ENCODE data around the gene MED15. TPM values are rescaled to one million over a fixed set of nuclear protein-coding genes. Genes with fewer than 3 reads are reported as not detected.

The MED15 gene
- total RNA-seq, 1 donor from 2014 or later, result 26.2 TPM

DNA sequence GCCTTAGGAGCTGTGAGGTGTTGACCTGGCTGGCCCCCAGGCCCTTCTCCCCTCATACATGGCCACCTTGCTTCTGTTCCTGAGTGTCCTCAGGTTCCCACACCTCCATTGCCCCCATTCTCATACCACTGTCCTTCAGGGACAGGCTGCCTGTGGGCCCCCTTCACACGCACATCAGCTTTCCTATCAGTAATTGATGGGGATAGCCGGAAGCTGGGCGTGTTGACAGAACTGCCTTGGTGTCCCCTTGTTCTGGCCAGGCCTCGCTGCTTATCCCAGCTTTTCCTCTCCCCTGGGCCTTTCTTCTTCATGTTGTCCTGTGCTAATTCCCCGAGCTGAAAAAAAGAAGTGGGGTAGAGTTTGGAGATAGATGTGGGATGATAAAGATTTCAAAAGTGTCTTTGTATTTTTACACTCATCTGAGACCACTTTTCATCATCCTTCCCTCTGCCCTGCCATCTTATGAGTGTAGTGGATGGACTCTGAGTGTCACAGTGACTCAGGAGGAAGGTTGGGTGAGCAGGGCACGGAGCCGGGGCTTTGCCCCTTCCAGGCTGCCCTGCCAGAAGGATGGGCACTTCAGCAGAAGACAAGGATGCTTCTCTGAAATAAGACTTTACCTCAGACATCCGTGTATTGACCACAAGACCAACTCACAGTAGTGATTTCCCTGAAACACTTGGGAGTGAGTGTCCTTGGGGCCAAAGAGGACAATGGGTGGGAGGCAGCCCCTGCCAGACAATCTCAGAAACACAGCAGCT, 42.8 kb downstream of the MED15 start:
- ATAC-seq, result no peak
- no peak for DNase-seq (ENCODE audit: low spot score)

DNA sequence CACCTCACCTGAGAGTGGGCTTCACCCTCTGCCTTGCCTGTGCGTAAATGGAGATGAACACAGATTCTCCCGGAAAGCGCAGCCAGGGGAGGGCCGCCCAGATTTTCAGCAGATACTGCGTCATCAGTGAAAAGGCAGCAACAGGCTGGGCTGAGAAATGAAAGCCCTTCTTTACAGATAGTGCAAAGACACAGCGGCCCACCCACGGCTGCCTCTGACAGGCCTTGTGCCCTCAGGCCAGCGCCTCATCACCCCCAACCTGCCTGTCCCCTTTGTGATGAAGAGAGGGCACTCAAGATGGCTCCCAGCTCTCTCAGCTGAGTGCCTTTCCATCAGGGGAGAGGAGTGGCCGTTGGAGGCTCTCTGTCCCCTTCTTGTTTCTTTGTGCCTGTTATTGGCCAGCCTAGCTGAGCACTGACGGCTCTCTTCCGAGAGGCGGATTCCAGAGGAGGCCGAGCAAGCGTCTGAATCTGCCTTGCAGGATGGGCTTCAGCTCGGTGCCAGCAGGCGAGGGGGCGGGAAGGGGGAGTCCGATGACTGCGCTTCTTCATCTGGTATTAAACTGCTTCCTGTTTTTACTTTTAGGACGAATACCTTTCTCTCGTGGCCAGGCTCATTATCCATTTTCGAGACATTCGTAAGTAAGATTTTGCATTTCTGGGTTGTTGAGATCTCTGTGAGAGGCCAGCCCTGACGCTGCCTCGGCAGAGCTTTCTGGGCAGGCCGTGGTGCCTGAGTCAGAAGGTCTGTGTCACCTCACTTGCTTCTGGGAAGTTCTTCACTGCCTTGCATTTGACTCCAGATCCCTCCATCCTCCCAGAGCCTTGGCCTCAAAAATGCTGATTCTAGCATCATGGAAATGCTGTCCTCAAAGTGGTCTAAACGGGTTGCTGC, 43.7 kb downstream of the MED15 start:
- DNase-seq (ENCODE audit: low spot score), result no peak
- no peak for ATAC-seq

DNA sequence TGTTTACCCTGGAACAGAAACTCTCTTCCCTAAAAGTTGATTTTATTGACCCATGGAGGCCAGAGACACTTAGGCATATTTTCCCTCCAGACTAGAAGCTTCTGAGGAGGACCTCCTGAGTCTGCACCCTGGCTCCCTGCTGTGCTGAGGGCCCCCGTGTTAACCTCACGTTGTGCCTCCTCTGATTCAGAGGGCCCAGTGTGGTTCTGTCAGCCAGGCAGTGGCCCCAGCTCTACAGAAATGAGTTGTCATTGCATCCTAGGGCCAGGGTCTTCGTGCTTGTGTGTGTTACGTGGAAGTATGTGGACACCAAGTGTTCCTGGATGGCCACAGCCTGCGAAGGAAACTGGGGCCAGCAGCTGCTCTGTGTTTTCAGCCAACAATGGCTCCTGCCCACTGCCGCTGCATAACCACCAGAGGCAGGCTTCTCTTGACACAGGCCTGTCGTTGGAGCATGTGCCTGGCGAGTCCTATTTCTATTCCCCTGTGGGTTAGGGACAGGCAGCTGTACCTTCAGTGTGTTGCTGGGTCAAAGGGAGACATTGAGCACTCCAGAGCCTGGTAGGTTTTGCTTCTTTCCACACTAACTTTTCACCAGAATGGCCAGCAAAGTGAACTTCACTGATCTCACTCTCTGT, 44.5 kb downstream of the MED15 start:
- DNase-seq (ENCODE audit: low spot score) (no peak), ATAC-seq (peak; percentile 14)

DNA sequence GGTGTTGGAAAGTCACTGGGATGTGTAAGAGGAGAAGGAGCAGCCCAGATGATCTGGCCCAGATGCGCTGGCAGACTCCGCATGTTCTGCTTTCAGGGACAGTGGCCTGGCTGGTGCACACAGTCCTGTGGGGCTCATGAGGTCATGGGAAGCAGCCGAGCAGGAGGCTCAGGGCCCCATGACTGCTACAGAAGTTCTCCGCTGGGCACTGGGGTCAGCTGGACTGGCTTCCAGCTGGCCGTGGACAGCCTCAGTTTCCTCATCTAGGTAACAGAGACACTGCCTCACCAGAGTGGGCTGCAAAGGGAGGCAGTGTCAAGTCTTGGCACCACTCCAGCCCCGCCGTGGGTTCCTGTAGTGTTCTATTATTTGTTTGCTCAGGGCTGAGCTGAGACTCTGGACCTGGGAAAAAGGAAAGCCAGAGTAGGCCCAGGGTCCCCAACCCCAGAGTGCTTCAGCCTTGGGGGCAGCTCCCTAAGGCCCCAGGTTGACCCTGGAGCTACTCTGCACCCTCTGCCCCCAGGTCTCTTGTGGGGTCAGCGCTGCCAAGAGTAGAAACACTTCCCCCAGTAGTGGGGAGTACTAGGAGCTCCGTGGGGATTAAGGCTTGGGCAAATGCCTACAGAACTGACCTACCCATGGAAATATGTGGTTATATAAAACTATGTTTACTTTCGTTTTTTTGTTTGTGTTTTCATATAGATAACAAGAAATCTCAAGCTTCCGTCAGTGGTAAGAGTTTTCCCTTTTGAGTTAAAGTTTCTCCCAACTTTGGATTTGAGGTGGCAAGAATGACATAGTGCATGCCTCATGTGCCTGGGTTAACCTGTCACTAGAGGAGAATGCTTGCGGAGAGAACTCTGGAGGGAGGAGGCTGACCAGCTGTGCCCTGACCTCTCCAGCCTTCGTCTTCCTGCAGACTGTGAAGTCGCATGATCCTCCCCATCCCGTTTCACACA, 45.3 kb downstream of the MED15 start:
- DNase-seq (ENCODE audit: low spot score) (no peak), ATAC-seq (peak; percentile 53)

DNA sequence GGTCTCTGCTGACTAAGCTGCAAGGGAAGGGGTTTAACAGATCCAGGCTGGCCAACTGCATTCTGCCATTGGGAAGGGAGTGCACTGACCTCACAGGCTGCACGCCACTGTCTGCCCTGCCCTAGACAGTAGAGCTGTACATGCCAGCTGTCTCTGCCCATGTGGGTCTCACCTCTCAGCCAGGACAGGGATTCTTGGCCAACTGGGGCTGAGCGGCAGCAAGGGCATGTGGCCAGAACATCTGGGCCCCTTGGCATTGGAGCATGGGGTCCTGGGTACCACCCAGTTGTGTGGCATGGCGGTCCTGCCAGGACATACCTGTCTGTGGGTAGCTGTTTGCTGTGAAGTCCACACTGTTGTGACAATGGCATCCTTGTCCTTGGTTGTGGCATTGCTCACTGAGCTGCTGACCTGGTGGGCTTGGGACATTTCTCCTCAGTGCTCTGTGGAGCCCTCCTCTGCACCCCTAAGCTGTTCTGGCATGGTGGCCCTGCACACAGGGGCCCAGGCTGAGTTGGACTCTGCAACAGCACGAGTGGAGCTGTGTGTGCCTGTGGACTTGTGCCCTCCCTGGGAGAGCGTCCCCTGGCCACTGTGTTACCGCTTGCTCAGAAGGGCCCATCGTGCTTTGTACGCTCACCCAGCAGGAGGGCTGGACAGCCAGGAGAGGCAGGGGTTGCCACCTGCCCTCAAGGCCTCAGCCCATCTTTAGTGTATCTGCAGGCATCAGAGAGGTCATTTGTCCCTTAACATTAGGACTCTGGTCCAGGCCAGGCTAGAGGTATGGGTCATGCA, 46.7 kb downstream of the MED15 start:
- DNase-seq (ENCODE audit: low spot score) (no peak), ATAC-seq (no peak)

DNA sequence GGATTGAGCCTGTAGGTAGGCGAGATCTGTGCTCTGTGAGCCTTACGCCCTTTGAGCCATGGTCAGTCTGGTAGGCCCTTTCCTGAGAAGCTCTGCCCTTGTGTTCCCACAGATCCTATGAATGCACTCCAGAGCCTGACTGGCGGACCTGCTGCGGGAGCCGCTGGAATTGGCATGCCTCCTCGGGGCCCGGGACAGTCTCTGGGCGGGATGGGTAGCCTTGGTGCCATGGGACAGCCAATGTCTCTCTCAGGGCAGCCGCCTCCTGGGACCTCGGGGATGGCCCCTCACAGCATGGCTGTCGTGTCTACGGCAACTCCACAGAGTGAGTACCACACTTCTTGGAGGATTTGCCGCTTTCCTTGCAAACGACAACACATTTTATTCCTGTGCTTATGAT, 47.4 kb downstream of the MED15 start:
- no peak for ATAC-seq

DNA sequence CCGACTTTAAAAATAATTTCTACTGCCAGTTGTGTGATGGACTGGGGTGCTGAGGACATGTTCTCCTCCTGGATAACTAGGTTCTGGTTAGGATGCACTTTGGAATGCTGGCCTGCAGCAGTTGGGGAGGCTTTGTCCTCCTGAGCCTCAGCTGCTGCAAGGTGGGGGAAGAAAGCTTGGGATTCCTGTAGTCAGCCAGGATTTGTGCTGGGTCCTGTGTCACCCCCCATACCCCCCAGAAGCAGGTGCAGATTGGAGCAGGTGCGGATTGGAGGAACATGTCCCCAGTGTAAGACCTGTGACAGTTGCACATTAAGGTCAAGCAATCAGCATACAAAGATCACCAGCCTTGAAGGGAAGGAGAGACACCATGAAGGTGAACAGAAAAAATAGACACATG, 51.1 kb downstream of the MED15 start:
- no peak for ATAC-seq

More for the DNA sequence above, 47.4 kb downstream of the MED15 start:
- DNase-seq (ENCODE audit: low spot score), result no peak

DNA sequence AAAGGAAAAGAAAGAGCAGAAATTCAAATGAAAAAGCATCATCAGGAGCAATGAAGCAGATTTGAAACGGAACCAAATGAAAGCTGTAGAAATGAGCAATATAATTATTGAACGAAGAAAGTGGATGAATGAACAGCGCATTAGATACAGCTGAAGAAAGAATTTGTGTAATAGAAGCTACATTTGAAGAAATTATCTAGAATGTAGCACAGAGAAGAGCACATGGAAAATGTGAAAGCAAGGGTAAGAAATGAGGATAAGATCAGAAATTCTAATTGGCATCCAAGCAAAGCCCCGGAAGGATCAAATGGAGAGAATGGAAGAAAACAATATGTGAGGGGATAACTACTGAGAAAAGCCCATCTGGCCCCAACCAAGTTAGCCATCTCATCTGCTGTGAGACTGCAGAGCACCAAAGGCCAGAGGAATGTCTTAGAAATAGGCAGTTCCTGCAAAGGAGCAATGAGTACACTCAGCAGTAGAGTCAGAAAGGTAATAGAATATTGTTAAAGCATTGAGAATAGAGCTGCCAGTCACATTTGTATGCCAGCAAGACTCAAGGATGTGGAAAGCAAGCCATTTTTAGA, 51.9 kb downstream of the MED15 start:
- no peak for DNase-seq (ENCODE audit: low spot score)
- no peak for ATAC-seq

More for the DNA sequence above, 51.1 kb downstream of the MED15 start:
- no peak for DNase-seq (ENCODE audit: low spot score)

DNA sequence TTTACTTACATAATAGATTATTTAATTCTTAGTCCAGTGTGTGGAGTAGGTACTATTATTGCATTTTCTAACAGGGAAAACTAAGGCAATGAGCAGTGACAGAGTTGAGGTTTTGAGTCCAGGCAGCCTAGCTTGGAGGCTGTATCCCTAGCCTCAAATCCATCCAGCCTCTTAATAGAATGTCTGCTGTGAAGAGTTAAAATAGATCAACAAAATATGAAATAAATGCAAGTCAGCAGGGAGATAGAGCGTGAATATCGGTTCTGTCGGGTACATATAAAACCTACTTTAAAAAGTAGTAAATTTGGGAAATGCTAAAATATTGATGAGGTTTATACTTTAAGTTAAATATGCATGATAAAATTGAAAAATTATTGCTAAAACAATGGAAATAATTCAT, 53.3 kb downstream of the MED15 start:
- DNase-seq (ENCODE audit: low spot score), result no peak
- no peak for ATAC-seq

DNA sequence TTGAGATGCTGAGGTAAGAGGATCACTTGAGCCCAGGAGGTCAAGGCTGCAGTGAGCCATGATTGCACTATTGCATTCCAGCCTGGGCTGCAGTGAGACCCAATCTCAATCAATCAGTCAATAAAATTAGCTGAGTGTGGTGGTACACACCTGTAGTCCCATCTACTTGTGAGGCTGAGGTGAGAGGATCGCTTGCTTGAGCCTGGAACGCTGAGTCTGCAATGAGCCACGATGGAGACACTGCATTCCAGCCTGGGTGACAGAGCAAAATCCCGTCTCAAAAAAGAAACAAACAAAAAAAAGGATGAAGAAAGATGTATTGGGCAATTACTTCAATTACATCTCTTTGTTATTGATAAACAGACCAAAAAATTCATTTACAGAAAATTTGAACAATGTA, 54.5 kb downstream of the MED15 start:
- DNase-seq (ENCODE audit: low spot score) (no peak), ATAC-seq (no peak)

DNA sequence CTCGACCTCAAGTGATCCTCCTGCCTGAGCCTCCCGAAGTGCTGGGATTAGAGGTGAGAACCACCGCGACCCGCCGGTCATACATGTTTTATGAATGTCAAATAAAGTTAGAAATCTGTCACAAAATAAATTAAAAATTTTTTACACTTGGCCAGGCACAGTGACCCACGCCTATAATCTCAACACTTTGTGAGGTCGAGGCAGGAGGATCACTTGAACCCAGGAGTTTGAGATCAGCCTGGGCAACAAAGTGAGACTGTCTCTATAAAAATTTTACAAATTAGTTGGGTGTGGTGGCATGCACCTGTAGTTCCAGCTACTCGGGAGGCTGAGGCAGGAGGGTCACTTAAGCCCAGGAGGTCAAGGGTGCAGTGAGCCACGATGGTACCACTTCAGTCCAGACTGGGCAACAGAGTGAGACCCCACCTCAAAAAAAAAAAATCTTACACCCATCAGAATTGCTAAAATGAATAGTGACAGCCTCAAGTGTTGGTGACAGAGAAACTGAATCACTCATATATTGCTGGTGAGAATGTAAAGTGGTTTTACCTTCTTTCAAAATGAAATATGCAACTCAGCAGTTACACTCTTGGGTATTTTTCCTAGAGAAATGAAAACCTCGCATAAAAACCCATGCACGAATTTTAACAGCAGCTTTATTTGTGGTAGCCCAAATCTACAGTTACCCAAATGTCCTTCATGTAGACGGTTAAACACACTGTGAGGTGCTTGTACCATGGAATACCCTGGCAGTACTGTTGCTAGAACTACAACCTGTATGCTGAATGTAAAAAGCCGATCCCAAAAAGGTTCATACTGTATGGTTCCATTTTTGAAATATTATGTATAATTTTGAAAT, 55.4 kb downstream of the MED15 start:
- no peak for ATAC-seq
- DNase-seq (ENCODE audit: low spot score), result no peak

DNA sequence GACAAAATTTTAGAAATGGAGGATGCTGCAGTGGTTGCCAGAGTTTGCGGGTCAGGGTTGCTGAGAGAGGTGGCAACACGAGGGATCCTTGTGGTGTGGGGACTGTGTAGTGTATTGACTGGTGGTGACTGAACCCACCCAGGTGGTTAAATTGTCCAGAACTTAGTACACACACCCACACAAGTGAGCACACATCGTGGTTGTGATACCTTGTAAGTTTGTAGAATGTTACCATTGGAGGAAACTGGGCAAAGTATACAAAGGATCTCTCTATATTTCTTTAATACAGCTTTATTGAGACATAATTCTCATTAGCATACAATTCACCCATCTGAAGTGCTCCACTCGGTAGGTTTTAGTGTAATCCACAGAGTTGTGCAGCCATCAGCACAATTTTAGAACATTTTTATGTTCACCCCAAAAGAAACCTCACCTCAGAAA, 56.1 kb downstream of the MED15 start:
- ATAC-seq (no peak), DNase-seq (ENCODE audit: low spot score) (no peak)

DNA sequence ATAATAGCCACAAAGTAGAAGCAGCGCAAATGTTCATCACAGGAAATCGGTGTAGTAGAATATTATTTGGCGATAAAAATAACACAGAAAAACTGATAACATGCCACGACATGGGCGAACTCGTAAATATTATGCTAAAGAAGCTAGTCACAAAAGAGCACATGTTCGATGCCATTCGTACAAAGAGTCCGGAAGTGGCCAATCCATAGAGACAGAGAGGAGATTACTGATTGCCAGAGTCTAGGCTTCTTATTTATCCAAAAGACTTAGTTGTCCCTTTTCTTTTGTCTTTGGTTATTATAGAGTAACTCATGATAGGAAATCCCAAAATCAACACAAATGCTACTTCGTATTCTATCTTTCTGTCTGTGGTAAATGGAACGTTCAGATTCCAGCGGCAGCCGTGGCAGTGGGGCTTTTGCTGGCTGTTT, 56.5 kb downstream of the MED15 start:
- DNase-seq (ENCODE audit: low spot score) (no peak), ATAC-seq (no peak)

DNA sequence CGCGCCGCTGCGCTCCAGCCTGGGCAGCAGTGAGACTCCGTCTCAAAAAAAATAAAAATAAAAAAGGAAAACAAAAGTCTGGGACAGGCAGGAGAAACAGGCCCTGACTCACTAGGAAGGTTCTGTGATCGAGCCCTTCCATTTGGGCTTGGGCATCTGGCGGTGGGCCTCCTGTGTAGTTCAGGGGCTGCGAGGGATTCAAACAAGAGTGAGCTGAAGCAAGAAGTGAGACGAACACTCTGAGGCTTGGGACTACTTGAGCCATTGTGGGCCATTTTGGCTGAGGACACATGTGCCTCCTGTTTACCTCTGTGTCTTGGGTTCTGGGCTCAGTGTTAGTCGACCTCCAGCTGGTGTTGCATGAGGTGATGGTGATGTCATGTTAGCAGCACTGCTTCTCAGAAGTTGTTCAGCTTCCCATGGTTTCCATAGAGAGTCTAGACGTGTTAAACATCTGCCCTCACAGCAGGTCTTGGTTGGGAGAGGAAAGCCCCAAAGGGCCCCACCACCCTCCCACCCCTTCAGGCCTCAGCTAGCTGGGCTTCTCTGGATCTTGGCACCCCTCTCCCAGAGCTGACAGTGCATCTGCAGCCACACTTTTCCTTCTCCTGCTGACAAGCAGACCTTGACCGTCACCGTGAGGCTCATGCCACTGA, 57.8 kb downstream of the MED15 start:
- ATAC-seq, result no peak
- DNase-seq (ENCODE audit: low spot score), result no peak

DNA sequence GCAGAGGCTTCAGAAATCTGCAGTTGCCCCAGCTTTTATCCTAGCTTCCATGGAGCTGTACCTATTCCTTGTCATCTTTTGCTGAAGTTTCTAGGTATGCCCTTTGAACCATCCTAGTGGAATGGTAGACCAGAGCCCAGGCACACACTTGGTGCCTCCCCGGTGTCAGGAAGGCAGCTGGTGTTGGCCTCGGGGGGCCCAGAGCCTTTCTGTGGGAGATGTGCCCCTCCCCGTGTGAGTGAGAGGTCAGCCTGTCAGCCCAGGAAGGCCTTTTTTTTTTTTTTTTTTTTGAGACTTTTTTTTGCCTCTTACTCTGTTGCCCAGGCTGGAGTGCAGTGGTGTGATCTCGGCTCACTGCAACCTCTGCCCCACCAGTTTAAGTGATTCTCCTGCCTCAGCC, 58.4 kb downstream of the MED15 start:
- DNase-seq (ENCODE audit: low spot score), result no peak
- ATAC-seq, result no peak

DNA sequence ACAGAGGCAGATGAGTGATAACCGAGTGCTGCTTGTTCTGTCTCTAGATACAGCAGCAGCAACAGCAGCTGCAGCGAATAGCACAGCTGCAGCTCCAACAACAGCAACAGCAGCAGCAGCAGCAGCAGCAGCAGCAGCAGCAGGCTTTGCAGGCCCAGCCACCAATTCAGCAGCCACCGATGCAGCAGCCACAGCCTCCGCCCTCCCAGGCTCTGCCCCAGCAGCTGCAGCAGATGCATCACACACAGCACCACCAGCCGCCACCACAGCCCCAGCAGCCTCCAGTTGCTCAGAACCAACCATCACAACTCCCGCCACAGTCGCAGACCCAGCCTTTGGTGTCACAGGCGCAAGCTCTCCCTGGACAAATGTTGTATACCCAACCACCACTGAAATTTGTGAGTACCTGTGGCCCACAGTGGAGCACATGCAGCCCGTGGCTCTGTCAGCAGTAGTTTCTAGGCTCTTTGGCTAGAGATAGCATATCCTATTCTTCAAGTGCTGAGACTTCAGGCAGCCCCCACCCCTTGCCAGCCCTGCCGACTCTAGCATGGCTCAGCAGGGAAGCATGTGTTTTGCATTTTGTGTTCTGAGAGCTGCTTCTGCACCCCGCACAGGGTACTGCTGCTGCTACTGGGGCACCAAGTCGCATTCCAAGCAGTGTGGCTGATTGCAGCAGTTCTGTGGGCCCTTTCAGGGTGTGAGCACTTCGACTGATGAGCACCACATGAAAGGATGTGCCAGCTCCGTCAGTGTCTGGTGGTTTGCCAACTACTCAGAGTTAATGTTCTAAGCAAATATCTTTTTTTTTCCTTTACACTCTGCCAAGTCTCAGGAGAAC, 59.2 kb downstream of the MED15 start:
- ATAC-seq, result peak; percentile 36
- no peak for DNase-seq (ENCODE audit: low spot score)

DNA sequence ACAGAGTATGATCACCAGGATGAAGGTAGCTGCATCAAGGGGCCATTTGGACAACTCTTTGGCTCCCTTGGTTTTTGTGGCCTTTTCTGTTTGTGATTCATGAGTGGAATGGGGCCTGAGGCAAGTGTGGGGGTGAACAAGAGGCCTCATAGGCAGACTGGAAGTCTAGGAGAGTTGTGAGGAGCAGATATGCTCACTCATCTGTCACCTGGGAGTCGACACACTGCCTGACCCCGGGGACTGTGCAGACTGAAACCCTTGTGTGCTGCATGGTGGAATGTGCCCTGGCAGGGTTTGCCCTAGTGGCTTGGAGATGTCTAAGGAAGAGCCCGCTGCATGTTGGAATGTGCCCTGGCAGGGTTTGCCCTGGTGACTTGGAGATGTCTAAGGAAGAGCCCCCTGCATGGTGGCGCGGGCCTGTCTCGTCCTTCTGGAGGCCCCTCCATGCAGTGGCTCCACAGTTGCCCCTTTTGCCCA, 60.0 kb downstream of the MED15 start:
- DNase-seq (ENCODE audit: low spot score) (no peak), ATAC-seq (no peak)
